Upper lobe of left lung (tissue), 6 donors: ENCODE measurements around the gene ANKRD65. TPM values are rescaled to one million over a fixed set of nuclear protein-coding genes. Genes with fewer than 3 reads are reported as not detected.

Experiments used
- ATAC-seq, 2 donors: fragments of 200-7000 bp; cut with Tn5 transposase; one replicate each; pipeline ENCODE4 v1.9.1; 2022; ENCODE audit warnings: mild to moderate bottlenecking in 2 of 2, moderate library complexity in 2 of 2; ENCODE audit not compliant: low FRiP score in 2 of 2
- DNase-seq, 2 donors: peaks; one replicate each; pipeline ENCODE4 v3.0.0-alpha.2; 2019 to 2020
- H3K27ac ChIP-seq, 4 donors: fragments of 200-600 bp; sonication (generic); one replicate each; pipeline ENCODE4 v1.5.1; 2016 to 2019
- H3K27me3 ChIP-seq, 4 donors: fragments of 200-600 bp; sonication (generic); one replicate each; pipeline ENCODE4 v1.5.1; 2017 to 2019
- H3K36me3 ChIP-seq, 4 donors: fragments of 200-600 bp; sonication (generic); one replicate each; pipeline ENCODE4 v1.5.1; 2016 to 2019
- H3K4me1 ChIP-seq, 4 donors: fragments of 200-600 bp; sonication (generic); one replicate each; pipeline ENCODE4 v1.5.1; 2018 to 2019
- H3K4me3 ChIP-seq, 4 donors: fragments of 200-600 bp; sonication (generic); one replicate each; pipeline ENCODE4 v1.5.1; 2017 to 2019; ENCODE audit warnings: mild to moderate bottlenecking in 2 of 4, moderate library complexity in 1 of 4
- H3K9me3 ChIP-seq, 4 donors: fragments of 200-600 bp; sonication (generic); one replicate each; pipeline ENCODE4 v1.5.1; 2018 to 2019
- EP300 ChIP-seq, 4 donors: sonication (generic); formaldehyde crosslinking; IDR thresholded peaks; one replicate each; pipeline ENCODE4 v1.5.1; 2017; ENCODE audit warnings: antibody characterized with exemption in 4 of 4, control low read depth in 2 of 4
- POLR2A ChIP-seq, 4 donors: fragments of 450-650 bp; IDR thresholded peaks; one replicate each; pipeline ENCODE4 v1.5.1; 2016 to 2017; ENCODE audit warnings: antibody characterized with exemption in 4 of 4, mild to moderate bottlenecking in 2 of 4
- POLR2AphosphoS5 ChIP-seq, 2 donors: sonication (generic); formaldehyde crosslinking; IDR thresholded peaks; one replicate each; pipeline ENCODE4 v1.5.1; 2017; ENCODE audit warnings: antibody characterized with exemption in 2 of 2
- WGBS, 2 donors: methylation state at CpG; one replicate each; pipeline ENCODE4 v1.1.5; 2017 to 2018; 5-methylcytosine and 5-hydroxymethylcytosine counted together
- total RNA-seq, 6 donors: library from RNA; depleted of rRNA in 4 of 6; stranded (reverse); fragments of >200 nt in 4 of 6; gene quantifications; one replicate each; pipeline versions ENCODE4 v1.1.0 to v1.2.1, GENCODE V29; 2016 to 2021
- TF ChIP-seq, protein P1 (sequence below), 6 experiments: fragments of 450-650 bp in 4 of 6; fragments of 200-600 bp in 2 of 6; sonication (generic) in 2 of 6; IDR thresholded peaks; one replicate each; pipeline ENCODE4 v1.5.1; 2016 to 2019; ENCODE audit warnings: antibody characterized with exemption in 6 of 6
- donor health status: DM: no; HTN: no; CAD: no; lungs with moderate emphysema.
- donor health status: DM: no; HTN: yes; CAD: no; lungs with severe emphysema.

ANKRD65 gene
- total RNA-seq, 6 donors from 2014 or later, result 21.3 to 54.5 (median 34.7) TPM

DNA sequence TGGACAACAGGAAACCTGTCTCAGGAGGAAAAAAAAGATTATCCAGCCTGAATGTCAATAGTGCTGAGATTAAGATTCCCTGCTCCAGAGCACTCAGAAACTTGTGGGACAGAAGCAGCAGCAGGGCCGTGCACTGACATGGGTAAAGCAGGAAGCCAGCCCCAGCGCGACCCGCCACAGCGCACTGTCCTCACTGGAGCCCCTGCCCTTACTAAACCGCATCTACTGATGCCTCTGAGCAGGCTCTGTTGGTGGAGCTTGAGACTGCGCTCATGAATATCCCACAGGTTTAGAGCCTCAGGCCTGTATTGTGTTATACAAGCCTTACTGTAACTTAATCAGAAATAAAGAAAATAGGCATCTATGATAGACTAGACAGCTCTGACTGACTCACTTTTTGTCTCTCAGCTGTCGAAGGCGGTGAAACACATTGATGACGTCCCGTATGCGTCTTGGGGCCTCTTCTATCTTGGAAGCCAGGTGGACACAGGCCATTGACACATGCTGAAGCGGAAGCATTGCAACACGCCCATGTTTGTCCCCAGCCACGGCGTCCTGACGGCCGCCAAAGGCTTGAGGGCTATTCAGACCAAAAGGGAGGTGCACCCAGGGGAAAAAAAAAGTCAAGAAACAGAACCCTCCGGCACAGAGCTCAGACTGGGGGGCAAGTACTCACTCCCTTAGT is 23.1 kb downstream of the ANKRD65 start:
- peaks cover 30 to 70% (median 57%) of the 10 kb centered on the region in 4 donors for H3K36me3 ChIP-seq

DNA sequence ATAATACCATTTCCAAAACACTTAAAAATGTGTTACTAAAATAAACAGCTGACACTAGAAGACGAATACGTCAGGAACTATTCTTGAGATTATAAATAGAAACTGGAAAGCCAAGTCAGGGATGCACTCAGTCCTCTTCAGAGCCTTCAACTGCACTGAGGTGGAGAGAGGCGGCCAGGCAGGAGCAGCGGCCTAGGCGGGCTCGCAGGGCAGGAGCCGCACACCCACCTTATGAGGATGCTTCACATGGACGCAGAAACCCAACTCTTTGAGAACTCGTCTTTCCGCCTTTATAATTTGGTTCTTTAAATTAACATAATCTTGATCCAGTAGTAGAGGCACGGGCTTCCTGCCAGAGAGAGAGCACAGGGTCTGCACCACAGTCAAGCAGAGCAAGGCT is 25.9 kb downstream of the ANKRD65 start:
- no peak for ATAC-seq
- no peaks in the 10 kb centered on the region for H3K9me3 ChIP-seq
- TF ChIP-seq POLR2A (IDR thresholded peaks at IDR 0.05) (no peak), POLR2AphosphoS5 (IDR thresholded peaks at IDR 0.05) (no peak), EP300 (IDR thresholded peaks at IDR 0.05) (no peak)
- TF ChIP-seq, protein P1, sequence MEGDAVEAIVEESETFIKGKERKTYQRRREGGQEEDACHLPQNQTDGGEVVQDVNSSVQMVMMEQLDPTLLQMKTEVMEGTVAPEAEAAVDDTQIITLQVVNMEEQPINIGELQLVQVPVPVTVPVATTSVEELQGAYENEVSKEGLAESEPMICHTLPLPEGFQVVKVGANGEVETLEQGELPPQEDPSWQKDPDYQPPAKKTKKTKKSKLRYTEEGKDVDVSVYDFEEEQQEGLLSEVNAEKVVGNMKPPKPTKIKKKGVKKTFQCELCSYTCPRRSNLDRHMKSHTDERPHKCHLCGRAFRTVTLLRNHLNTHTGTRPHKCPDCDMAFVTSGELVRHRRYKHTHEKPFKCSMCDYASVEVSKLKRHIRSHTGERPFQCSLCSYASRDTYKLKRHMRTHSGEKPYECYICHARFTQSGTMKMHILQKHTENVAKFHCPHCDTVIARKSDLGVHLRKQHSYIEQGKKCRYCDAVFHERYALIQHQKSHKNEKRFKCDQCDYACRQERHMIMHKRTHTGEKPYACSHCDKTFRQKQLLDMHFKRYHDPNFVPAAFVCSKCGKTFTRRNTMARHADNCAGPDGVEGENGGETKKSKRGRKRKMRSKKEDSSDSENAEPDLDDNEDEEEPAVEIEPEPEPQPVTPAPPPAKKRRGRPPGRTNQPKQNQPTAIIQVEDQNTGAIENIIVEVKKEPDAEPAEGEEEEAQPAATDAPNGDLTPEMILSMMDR (IDR thresholded peaks at IDR 0.05), result no peak
- H3K27ac ChIP-seq, result no peak overlapping the region
- DNase-seq, result no peak
- H3K4me1 ChIP-seq, result peaks cover 19 to 54% (median 22%) of the 10 kb centered on the region in 4 donors
- WGBS, 2 donors, result 88 to 92% methylated on average over 11 of the region's 11 CpGs
- H3K4me3 ChIP-seq, result no peak overlapping the region
- peaks cover 53 to 74% (median 65%) of the 10 kb centered on the region in 4 donors for H3K36me3 ChIP-seq
- no peaks in the 10 kb centered on the region for H3K27me3 ChIP-seq

More for the DNA sequence above, 23.1 kb downstream of the ANKRD65 start:
- TF ChIP-seq, protein P1 (IDR thresholded peaks at IDR 0.05), result no peak
- H3K27me3 ChIP-seq, result no peaks in the 10 kb centered on the region
- DNase-seq, result peak in 1 of 2 donors; percentile 45
- H3K4me1 ChIP-seq, result peaks cover 24 to 47% (median 27%) of the 10 kb centered on the region in 4 donors
- ATAC-seq, result no peak
- 47 to 59% methylated on average over 18 to 19 of the region's 19 CpGs for WGBS, 2 donors
- peak overlapping the region; percentile 96 to 100 (median 99) for H3K4me3 ChIP-seq
- H3K9me3 ChIP-seq, result no peaks in the 10 kb centered on the region
- H3K27ac ChIP-seq, result peak overlapping the region in 3 of 4 donors; percentile 90 to 93 (median 93)

DNA sequence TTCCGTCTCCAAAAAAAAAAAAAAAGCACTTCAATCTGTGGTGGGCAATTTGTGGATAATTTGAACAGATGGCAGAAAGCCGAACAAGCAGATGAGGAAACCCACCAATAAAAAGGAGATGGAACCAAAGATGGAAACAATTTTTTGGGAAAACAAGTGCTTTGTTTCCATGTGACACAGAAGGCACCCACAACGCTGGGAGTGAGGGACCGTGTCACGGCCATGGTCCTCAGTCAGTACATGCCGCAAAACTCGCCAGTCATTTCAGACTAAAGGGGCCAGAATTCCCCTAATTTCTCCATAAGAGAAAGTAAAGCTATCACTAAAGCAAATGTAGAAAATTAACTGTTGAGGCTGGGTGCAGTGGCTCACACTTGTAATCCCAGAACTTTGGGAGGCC is 27.0 kb downstream of the ANKRD65 start:
- no peak overlapping the region for H3K27ac ChIP-seq
- H3K4me1 ChIP-seq, result peaks cover 21 to 54% (median 25%) of the 10 kb centered on the region in 4 donors
- 96 to 97% methylated on average over 7 of the region's 7 CpGs for WGBS, 2 donors

DNA sequence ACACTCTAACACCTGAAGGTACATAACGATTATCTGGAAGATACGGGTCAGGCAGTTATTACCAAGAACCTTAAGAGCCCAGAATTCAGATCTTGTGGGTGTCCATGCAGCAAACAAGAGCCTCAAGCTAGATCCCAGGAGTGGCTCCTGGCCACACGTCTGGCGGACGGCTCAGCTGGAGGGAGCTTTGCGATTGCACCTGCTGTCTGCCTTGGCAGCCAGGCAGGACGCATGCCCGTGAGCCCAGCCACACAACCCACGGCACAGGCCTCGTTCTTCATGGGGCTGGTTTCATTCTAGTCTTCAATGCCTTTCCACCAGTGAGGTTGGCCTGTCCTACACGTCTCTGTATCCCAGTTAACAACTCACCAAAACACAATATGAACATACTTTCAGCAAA is 27.6 kb downstream of the ANKRD65 start:
- Histone ChIP-seq H3K27ac (peak overlapping the region in 1 of 4 donors; percentile 40), H3K4me1 (peaks cover 21 to 51% (median 24%) of the 10 kb centered on the region in 4 donors), H3K4me3 (no peak overlapping the region), H3K27me3 (no peaks in the 10 kb centered on the region), H3K36me3 (peaks cover 70 to 91% (median 83%) of the 10 kb centered on the region in 4 donors), H3K9me3 (no peaks in the 10 kb centered on the region)
- ATAC-seq, result no peak
- no peak for DNase-seq
- no peak for TF ChIP-seq POLR2A (IDR thresholded peaks at IDR 0.05)
- 96 to 98% methylated on average over 6 to 11 of the region's 11 CpGs for WGBS, 2 donors

More for the DNA sequence above, 27.0 kb downstream of the ANKRD65 start:
- TF ChIP-seq POLR2A (IDR thresholded peaks at IDR 0.05) (no peak), POLR2AphosphoS5 (IDR thresholded peaks at IDR 0.05) (no peak), EP300 (IDR thresholded peaks at IDR 0.05) (no peak)
- TF ChIP-seq, protein P1 (IDR thresholded peaks at IDR 0.05), result no peak
- Histone ChIP-seq H3K4me3 (no peak overlapping the region), H3K27me3 (no peaks in the 10 kb centered on the region), H3K9me3 (no peaks in the 10 kb centered on the region), H3K36me3 (peaks cover 64 to 84% (median 76%) of the 10 kb centered on the region in 4 donors)
- ATAC-seq (no peak), DNase-seq (no peak)

DNA sequence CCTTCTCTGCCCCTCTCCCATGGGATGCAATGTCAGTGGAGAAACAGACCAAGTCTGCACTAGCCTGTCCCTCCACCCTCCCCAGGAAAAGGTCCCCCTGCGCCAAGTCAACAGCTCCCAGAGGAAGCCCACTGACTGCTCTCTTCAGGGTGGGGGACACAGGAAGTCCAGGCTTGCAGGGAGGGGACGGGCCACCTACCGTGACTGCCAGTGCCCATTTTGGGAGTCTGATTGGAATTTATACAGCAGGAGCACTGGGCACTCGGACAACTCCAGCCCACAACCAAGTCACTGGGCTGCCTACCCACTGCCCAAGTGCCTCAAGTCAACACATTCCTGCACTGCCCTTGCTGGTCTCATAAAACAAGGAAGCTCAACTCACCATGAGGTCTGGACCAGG is 28.1 kb downstream of the ANKRD65 start:
- peaks cover 75 to 95% (median 87%) of the 10 kb centered on the region in 4 donors for H3K36me3 ChIP-seq
- peak overlapping the region in 1 of 4 donors; percentile 40 for H3K27ac ChIP-seq
- no peak for DNase-seq
- 90% methylated on average over 4 of the region's 4 CpGs; no CpG with 5 or more reads in 1 of the 2 donors for WGBS, 2 donors
- ATAC-seq, result no peak
- H3K27me3 ChIP-seq, result no peaks in the 10 kb centered on the region
- H3K9me3 ChIP-seq, result no peaks in the 10 kb centered on the region
- no peak overlapping the region for H3K4me3 ChIP-seq
- no peak for TF ChIP-seq EP300 (IDR thresholded peaks at IDR 0.05)
- no peak for TF ChIP-seq POLR2A (IDR thresholded peaks at IDR 0.05)
- TF ChIP-seq, protein P1 (IDR thresholded peaks at IDR 0.05), result no peak
- TF ChIP-seq POLR2AphosphoS5 (IDR thresholded peaks at IDR 0.05), result no peak
- peaks cover 18 to 47% (median 20%) of the 10 kb centered on the region in 4 donors for H3K4me1 ChIP-seq
